GM19193 (cell line): ENCODE data around the gene NKAIN2.

Experiments
- POLR2A ChIP-seq: IDR thresholded peaks from 4 replicates; pipeline ENCODE4 v1.6.1; 2011; ENCODE audit not compliant: insufficient read depth, insufficient read length; ENCODE audit errors: extremely low read depth

Gene NKAIN2

GRCh38 chr6:124371974-124372475 is 568.4 kb downstream of the NKAIN2 start:
- TF ChIP-seq POLR2A = no peak

- no peak for TF ChIP-seq POLR2A
These were observed 569.7 kb downstream of the NKAIN2 start for GRCh38 chr6:124373386-124373785.

DNA sequence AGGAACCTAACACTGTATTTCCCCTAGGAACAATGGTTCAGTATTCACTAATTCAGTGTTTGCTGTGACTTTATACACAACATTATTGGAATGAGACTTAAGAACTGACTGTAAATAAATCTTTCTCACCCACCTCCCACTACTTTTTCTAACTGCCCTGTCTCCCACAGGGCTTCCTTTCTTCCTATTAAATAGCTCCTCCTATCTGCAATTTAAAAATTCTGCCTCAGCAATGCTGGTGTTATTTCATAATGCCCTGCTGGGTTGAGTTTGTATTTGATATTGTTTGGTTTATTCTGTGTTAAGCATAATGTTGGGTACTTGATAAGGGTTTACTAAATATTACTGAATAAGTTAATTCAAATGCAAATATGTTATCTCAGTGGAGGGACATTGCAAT is 585.5 kb downstream of the NKAIN2 start:
- TF ChIP-seq POLR2A = no peak

- TF ChIP-seq POLR2A = no peak
These were observed 589.9 kb downstream of the NKAIN2 start for GRCh38 chr6:124393536-124393935.

DNA sequence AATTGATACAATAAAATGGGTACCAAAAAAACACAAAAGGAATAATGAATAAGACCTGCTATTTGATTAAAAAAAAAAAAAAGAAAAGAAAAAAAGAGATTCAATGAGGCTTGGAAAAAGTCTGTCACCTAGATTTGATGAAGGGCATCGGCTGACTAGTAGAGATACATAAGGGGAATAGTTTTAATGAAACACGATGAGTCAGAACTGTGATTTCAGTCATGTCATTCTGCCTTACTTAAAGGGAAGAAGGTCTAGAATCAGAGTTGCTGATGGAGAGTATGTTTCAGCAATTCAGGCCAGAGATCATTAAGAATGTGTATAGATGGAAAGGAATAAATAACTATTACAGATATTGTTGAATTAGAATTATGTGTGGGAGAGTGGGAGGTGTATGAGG is 592.7 kb downstream of the NKAIN2 start:
- no peak for TF ChIP-seq POLR2A

DNA sequence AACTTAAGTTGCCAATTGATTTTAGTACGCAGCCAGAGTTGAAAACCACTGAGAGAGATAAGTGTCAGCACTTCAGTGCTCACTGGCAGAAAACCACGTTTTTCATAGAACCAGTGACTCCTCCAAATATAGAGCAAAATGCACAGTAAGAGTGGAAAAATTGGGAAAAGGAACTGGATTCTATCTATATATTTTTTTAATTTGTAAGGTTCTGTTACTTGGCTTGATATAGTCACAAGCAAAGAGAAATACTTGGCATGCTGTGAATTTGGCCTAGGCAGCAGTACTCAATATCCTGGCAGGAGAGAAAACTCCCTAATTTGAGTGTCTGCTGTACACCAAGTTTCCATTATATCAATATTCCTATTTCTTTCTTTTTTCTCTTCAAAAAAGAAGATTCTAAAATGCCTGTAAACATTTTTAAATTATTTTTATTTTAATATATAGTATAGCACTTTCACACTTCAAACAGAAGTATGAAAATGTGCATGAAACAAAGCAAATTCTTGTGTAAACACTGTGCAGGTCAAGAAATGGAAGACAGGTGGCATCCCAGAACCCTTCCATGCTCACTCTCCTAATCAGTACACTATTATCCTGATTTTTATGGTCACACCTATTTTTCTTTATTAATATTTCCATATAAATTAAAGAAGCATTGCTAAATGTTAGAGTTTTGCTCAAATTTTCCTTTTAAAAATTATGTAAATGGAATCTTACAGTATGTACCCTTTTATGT is 596.8 kb downstream of the NKAIN2 start:
- no peak for TF ChIP-seq POLR2A

- TF ChIP-seq POLR2A = no peak
These were observed 616.6 kb downstream of the NKAIN2 start for GRCh38 chr6:124420116-124420840.

DNA sequence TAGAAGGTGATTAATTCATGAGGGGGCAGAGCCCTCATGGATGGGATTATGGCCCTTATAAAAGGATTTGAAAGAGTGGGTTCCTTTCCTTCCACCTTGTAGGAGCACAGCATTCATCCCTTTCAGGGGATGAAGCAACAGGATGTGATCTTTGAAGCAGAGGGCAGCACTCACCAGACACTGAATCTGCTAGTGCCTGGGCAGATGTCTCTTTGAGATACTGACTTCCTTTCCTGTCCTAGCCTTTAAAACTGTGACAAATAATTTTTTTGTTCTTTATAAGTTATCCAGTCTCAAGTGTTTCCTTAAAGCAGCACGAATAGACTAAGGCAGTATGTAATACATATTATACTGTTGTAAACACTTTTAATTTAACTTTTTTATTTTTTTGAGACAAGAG is 620.0 kb downstream of the NKAIN2 start:
- TF ChIP-seq POLR2A = no peak

- no peak for TF ChIP-seq POLR2A
These were observed 627.2 kb downstream of the NKAIN2 start for GRCh38 chr6:124430740-124431318.

GRCh38 chr6:124432620-124433019 is 629.0 kb downstream of the NKAIN2 start:
- no peak for TF ChIP-seq POLR2A

DNA sequence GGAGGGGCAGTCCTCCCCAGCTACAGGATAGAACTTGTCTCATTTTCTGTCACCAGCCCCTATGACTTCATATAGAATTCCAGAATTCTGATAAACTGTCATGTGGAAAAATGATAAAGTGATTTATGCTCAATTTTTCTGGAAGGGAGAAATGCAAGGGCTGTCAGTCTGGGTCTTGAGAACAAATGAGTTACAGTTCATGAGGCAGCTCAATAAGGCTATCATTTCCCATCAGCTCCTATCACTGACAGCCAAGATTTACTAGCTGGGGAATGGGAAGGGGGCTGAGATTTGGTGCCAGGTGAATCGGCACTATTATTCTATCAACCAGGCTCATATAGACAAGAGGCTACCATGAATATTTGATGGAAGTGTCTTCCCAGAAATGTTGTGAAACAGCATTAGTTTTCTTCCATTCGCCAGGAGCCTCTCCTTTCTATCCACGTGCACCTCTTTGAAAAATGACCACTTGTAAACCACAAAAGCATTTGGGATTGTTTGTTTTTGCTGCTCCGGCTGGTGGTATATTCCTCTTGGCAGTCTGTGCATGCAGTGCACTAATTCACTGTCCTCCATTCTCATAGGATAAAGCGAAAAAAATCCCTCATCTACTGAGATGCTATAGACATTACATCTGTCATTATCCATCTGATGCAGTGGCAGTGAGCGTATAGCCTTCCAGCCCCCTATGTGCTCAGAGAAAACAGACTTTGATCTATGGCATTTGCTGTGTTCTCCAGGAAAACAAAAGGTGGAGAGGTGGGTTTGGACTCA is 629.9 kb downstream of the NKAIN2 start:
- TF ChIP-seq POLR2A = no peak

- TF ChIP-seq POLR2A = no peak
These were observed 630.8 kb downstream of the NKAIN2 start for GRCh38 chr6:124434421-124434820.

GRCh38 chr6:124436803-124437202 is 633.1 kb downstream of the NKAIN2 start:
- TF ChIP-seq POLR2A = no peak

DNA sequence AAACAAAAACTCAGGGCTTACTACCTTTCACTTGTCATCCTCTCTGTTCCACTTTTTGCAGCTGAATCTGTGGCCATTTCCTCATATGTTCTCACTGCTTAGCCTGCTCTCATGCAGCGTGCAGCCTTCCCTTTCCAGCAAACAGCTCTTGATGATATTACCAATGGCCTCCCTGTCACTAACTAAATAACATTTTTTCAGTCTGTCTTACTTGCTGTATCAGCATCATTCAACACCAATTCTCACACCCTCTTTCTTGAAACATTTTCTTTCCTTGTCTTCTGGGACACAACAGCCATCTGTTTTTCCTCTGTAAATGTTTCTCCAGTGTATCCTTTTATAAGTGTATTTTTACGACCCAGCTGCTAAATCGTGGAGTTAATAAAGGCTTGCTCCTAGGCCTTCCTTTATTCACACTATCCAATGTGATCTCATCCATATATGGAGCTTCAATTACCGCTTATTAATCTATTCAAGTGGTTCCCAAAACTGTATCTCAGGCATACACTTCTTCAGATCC is 634.9 kb downstream of the NKAIN2 start:
- TF ChIP-seq POLR2A = no peak

DNA sequence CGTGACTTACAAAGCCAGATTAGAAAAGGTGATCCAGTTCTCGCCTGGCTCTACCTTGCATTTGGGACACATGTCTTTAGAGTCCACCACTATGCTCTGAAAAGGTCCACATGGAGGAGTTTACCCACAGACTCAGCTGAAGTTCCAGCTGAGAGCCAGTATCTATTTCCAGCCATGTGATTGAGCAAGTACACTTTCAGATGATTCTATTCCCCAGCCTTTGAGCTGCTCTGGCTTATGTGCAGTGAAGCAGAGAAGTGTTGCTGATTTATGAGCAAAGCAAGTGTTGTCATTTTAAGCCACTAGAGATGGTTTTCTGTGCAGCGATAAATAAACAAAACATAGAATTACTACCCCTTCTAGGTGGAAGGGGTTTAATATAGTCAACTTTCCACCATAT is 637.8 kb downstream of the NKAIN2 start:
- no peak for TF ChIP-seq POLR2A

GRCh38 chr6:124443541-124443940 is 639.9 kb downstream of the NKAIN2 start:
- TF ChIP-seq POLR2A = no peak

- TF ChIP-seq POLR2A = no peak
These were observed 641.9 kb downstream of the NKAIN2 start for GRCh38 chr6:124445581-124445980.
